ENCODE measurements around the gene OR8K5.

GRCh38 chr11:56207790-56208189 lies 47.7 kb upstream of the OR8K5 start:
- TF ChIP-seq, protein P1, sequence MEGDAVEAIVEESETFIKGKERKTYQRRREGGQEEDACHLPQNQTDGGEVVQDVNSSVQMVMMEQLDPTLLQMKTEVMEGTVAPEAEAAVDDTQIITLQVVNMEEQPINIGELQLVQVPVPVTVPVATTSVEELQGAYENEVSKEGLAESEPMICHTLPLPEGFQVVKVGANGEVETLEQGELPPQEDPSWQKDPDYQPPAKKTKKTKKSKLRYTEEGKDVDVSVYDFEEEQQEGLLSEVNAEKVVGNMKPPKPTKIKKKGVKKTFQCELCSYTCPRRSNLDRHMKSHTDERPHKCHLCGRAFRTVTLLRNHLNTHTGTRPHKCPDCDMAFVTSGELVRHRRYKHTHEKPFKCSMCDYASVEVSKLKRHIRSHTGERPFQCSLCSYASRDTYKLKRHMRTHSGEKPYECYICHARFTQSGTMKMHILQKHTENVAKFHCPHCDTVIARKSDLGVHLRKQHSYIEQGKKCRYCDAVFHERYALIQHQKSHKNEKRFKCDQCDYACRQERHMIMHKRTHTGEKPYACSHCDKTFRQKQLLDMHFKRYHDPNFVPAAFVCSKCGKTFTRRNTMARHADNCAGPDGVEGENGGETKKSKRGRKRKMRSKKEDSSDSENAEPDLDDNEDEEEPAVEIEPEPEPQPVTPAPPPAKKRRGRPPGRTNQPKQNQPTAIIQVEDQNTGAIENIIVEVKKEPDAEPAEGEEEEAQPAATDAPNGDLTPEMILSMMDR (IDR thresholded peaks at IDR 0.05 in 2 of 3, conservative IDR thresholded peaks at IDR 0.05 in 1 of 3; ENCODE audit: borderline replicate concordance in 1 of 3, insufficient read depth in 1 of 3, low read depth in 2 of 3, low read length in 2 of 3) = no peak
- TF ChIP-seq ATF3 (IDR thresholded peaks at IDR 0.05) (no peak), EGR1 (IDR thresholded peaks at IDR 0.05; ENCODE audit: low read depth) (no peak), SP1 (IDR thresholded peaks at IDR 0.05; ENCODE audit: low read depth) (no peak), TCF7L2 (IDR thresholded peaks at IDR 0.05; ENCODE audit: borderline replicate concordance, extremely low read depth, insufficient read depth, insufficient read length) (no peak), RAD21 (IDR thresholded peaks at IDR 0.05; ENCODE audit: low read depth) (no peak)

All from HCT116 (cell line).